ENCODE results near the gene BEST2.

GRCh38 chr19:12749938-12750521 is 1.6 kb upstream of the BEST2 start:
- TF ChIP-seq CTCF (IDR thresholded peaks at IDR 0.05 in 2 of 3, conservative IDR thresholded peaks at IDR 0.05 in 1 of 3; ENCODE audit: borderline replicate concordance in 1 of 3, insufficient read depth in 1 of 3, low read depth in 2 of 3, low read length in 2 of 3) (no peak), POLR2A (IDR thresholded peaks at IDR 0.05; ENCODE audit: borderline replicate concordance, extremely low read depth, insufficient read depth, insufficient read length) (no peak), TCF7L2 (IDR thresholded peaks at IDR 0.05; ENCODE audit: borderline replicate concordance, extremely low read depth, insufficient read depth, insufficient read length) (no peak), ZNF274 (IDR thresholded peaks at IDR 0.05; ENCODE audit: low read depth, low read length) (no peak)
- TF ChIP-seq, protein P1, sequence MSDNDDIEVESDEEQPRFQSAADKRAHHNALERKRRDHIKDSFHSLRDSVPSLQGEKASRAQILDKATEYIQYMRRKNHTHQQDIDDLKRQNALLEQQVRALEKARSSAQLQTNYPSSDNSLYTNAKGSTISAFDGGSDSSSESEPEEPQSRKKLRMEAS (IDR thresholded peaks at IDR 0.05) = no peak
- TF ChIP-seq, protein P2, sequence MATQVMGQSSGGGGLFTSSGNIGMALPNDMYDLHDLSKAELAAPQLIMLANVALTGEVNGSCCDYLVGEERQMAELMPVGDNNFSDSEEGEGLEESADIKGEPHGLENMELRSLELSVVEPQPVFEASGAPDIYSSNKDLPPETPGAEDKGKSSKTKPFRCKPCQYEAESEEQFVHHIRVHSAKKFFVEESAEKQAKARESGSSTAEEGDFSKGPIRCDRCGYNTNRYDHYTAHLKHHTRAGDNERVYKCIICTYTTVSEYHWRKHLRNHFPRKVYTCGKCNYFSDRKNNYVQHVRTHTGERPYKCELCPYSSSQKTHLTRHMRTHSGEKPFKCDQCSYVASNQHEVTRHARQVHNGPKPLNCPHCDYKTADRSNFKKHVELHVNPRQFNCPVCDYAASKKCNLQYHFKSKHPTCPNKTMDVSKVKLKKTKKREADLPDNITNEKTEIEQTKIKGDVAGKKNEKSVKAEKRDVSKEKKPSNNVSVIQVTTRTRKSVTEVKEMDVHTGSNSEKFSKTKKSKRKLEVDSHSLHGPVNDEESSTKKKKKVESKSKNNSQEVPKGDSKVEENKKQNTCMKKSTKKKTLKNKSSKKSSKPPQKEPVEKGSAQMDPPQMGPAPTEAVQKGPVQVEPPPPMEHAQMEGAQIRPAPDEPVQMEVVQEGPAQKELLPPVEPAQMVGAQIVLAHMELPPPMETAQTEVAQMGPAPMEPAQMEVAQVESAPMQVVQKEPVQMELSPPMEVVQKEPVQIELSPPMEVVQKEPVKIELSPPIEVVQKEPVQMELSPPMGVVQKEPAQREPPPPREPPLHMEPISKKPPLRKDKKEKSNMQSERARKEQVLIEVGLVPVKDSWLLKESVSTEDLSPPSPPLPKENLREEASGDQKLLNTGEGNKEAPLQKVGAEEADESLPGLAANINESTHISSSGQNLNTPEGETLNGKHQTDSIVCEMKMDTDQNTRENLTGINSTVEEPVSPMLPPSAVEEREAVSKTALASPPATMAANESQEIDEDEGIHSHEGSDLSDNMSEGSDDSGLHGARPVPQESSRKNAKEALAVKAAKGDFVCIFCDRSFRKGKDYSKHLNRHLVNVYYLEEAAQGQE (IDR thresholded peaks at IDR 0.05; ENCODE audit: low read depth) = no peak

Data from HCT116 (cell line).